B cell (primary cell): ENCODE data around the gene ACOT6.

ENCODE experiments used
- CTCF ChIP-seq: fragments of 200-600 bp; IDR thresholded peaks from one replicate; pipeline ENCODE4 v1.8.0; 2022; ENCODE audit warnings: antibody characterized with exemption, mild to moderate bottlenecking
- EZH2 ChIP-seq: IDR thresholded peaks from 2 replicates; pipeline ENCODE4 v1.6.1; 2012; ENCODE audit warnings: borderline replicate concordance, low read depth, mild to moderate bottlenecking, moderate library complexity, low read length; ENCODE audit not compliant: insufficient read depth, poor library complexity, severe bottlenecking

GRCh38 chr14:73620268-73620667, 8.0 kb downstream of the ACOT6 start:
- no peak for TF ChIP-seq CTCF
- TF ChIP-seq EZH2: no peak
